Stimulated activated CD4-positive, alpha-beta T cell treated with anti-CD3 and anti-CD28 coated beads, Interleukin-1b, Interleukin-23, amount 100 ng/mL, for 4 hours (primary cell): Measurements from ENCODE around the gene BRIP1.
"Not testable (repeated sequence)": the region's sequence is repeated elsewhere in the genome, so short reads cannot be mapped to it uniquely, and the experiment has no call there.

Experiments
- DNase-seq, 2 donors: peaks; one replicate each; pipeline ENCODE4 v3.0.0-alpha.2; 2020; ENCODE audit warnings: low read depth in 2 of 2

Gene BRIP1

DNA sequence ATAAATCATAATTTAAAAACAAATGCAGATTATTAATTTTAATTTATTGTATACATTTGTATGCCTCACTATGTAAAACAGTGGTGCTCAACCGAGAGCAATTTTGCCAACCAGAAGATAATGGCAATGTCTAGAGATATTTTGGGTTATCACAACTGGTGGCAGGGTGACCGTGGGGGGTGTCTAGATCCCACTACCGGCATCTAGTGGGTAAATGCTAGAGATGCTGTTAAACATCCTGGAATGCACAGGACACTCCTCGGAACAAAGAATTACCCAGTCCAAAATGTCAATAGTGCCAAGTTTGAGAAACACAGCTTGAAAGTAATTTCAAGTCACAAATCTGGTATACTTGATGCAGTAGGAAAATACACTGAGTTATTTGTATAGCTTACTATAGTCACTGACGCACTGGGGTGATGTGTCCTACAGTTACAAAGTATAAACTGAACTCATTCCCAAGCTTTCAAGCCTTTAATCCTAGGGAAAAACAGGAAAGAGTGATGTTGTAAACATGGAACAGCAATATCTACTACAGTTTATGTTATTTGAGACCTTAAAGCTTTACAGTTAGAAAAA, 133.5 kb downstream of the BRIP1 start:
- no peak for DNase-seq

DNA sequence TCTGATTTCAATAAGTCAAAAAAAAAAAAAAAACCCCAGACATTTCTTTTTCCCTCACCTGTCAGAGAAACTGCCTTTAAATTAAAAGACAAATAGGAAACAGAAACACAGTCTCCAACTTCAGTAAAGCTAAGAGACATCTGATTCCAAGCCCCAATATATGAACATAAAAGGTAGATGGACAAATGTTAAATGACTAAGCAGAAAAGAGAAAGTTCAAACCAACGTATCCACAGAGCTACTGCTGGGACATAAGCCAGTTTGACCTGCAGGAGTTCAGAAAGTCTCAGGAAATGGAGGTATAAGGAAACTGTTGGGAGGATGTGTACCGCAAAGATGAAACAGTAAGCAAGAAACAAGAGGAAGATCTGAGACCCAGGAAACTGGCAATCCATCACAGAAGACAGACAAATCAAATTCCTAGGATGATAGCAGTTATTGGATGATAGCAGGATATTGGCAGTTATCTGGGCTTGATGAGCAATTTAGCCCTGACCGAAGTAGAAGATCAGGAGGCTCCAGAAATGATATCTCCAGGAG, 135.0 kb downstream of the BRIP1 start:
- DNase-seq = no peak

DNA sequence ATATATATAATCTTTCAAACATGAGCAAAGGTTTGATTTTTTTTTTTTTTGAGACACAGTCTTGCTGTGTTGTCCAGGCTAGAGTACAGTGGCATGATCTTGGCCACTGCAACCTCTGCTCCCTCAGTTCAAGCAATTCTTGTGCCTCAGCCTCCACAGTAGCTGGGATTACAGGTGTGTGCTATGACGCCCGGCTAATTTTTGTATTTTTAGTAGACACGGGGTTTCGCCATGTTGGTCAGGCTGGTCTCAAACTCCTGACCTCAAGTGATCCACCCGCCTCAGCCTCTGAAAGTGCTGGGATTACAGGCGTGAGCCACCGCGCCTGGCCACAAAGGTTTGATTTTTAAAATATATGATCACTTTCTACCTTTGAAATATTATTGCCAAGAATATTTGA, 135.5 kb downstream of the BRIP1 start:
- not testable (repeated sequence) for DNase-seq

DNA sequence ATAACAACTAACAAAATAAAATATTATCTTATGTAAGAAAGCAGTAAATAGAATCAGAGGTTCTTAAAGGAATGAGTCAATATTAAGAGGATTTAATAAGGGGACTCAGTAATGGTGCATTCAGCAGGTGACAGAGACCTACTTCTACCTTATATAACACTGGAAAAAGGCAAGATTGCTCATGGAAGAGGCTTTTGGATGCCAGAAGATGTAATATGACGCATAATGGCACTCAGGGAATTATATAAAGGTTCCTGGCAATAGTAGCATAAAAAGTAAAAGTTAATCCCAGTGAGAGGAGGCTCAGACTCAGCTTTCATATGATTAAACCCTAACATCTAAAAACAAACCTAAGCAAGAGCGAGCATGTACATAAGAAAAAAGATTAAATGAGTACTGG, 136.4 kb downstream of the BRIP1 start:
- no peak for DNase-seq

DNA sequence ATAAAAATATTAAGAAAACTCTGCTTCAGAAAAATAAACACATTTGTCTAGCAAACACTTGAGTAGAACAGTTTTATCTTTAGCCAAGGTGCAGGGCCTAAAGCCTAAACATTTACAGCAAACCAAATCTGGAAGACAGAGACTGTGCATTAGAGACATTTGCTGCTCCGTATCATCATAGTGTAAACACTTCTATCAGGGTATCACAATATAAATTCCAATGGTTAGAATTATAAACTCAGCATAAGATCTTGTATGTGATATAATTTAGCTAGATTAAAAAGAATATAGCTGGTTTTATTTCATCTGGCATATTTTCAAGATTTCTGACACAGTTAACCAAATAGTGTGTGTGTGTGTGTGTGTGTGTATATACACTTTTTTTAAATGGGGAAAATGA, 138.6 kb downstream of the BRIP1 start:
- no peak for DNase-seq

DNA sequence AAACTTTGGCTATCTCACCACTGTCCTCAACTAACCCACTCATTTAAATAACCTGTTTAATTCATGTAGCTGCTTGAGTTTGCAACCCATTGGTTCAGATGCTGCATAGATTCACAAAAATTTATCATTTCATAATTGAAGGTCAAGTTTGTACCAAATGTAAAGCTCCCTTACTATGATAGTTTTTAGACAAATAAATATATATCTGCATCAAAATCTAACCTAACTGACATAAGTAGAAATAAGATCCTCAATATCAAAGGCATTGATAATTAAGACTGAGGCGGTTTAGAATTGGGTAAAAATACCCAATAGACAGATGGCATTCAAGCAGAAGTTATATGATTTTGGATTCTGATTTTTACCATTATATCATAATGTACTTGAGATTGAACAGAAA, 139.4 kb downstream of the BRIP1 start:
- DNase-seq = no peak

DNA sequence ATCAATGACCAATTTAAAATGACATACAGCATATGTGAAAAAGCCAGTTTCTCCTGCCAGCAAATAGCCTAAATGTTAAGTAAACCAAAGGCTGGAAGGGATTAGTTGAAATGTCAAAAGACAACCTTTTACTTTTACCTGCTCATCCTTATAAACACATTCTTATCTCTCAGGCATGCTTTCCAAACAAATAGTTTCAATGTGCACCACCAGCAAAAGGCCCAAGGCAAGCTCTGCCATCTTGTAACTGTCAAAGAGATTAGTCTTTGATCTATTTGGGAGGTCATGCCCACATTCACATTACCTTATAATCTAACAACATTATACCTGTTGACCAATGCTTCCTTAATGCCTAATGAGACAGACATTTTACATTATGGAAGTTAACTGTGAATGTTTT, 140.1 kb downstream of the BRIP1 start:
- no peak for DNase-seq

DNA sequence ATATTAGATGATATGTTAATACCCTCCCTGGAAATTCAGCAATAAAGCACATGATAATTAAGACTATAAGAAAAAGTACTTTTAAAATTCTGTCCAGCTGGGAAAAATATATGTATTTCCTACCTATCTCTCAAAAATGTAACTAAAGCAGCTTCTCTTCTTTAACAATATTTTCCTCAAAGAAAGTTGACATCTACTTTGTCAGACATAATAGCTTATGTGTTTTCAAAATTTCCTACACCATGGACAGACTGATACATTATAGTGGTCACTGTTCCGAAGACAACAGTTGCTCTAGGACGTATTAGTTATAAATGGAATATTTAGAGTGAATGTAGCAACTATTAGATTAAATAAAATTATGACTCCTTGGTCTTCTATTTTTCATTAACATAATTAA, 140.9 kb downstream of the BRIP1 start:
- DNase-seq = no peak

DNA sequence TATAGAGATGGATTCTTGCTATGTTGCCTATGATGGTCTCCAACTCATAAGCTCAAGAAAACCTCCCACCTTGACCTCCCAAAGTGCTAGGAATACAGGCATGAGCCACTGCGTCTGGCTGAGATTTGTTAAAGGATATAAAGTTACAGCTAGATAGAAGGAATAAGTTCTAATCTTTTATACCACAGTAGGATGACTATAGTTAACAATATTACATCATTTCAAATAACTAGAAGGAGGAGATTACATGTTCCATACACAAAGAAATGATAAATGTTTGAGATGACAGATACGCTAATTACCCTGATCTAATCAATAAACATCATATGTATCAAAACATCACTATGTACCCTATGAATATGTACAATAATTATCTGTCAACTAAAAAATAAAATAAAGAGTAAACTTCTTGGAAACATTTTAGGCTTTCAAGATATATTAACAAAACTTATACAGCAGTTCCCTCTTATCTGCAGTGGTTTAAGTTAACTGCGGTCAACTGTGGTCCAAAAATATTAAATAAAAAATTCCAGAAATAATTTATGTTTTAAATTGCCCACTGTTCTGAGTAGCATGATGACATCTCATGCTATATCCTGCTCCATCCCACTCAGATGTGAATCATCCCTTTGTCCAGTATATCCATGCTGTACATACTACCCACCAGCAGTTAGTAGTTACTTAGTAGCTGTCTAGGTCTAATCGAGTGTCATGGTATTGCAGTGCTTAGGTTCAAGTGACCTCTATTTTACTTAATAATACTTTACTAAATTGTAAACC, 143.1 kb downstream of the BRIP1 start:
- DNase-seq = no peak

DNA sequence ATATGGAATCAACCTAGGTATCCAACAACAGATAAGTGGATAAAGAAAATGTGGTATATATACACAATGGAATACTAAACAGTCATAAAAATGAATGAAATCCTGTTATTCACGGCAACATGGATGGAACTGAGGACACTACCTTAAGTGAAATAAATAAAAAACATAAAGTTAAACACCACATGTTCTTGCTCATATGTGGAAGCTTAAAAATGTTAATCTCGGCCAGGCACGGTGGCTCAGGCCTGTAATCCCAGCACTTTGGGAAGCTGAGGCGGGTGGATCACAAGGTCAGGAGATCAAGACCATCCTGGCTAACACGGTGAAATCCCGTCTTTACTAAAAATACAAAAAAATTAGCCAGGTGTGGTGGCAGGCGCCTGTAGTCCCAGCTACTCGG, 144.1 kb downstream of the BRIP1 start:
- DNase-seq = not testable (repeated sequence)

DNA sequence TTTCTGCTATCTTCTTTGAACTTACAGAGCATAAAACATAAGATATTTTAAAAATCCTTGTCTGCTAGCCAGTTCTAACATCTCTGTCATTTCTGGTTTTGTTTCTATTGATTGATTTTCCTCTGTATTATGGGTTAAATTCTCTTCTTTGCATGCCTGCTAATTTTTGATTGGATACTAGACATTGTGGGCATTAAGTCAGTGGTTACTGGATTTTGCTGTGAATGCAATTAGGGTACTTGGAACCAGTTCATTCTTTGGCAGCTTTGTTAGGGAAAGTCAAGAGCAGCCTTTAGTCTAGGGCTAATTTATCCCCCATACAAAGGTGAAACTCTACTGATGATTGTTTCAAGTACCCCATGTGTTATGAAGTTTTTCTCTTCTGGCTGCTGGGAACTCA, 145.3 kb downstream of the BRIP1 start:
- no peak for DNase-seq

DNA sequence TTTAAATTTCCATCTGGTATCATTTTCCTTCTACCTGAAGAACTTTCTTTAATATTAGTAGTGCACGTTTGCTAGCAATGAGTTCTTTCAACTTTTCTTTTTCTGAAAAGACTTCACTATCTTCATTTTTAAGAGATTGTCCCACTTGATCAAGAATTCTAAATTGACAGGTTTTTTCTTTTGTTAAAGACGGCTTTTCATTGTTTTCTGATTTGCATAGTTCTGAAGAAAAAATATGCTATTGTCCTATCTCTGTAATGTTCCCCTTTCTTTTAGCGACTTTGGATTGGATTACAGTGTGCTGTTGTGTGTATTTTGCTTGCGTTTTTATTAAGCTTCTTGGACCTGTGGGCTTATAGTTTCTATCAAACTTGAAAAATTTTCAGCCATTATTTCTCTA, 146.0 kb downstream of the BRIP1 start:
- no peak for DNase-seq

DNA sequence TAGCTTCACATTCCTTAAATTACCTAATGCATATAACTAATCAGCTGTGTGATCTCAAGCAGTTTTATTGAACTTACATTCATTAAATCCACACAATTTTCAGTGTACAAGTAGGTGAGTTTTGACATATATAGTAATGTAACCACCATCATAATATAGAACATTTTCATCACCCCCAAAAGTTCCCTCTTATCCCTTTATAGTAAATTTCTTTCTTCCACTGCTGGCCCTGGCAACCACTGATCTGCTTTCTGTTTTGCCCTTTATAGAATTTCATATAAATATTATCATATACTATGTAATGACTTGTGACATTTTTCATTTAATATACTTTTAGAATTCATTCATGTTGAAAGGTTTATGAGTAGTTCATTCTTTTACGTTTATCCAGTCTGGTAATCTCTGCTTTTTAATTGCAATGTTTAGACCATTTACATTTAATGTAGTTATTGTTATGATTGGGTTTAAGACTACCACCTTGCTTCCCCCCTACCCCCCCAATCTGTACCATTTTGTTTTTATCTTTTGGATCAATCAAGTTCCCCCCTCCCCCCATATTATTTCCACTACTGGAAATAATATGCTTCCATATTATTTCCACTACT, 147.0 kb downstream of the BRIP1 start:
- no peak for DNase-seq

DNA sequence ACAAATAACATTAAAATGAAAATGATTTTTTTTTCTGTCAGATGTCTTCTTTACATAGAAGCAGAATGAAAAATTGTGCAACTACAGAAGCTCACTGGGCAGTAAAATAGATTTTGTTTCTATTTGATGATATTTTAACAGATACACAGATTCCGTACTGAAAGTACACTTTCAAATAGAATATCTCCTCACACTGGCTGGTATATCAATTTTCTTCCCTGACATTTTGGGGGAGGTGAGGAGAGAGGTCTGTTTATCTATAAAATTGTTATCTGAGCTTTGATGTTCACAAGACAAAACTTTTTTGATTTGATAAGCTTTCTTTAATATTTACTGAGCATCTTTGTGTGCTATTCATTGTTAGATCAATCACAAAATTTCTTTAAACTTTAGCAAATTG, 148.0 kb downstream of the BRIP1 start:
- DNase-seq = no peak

DNA sequence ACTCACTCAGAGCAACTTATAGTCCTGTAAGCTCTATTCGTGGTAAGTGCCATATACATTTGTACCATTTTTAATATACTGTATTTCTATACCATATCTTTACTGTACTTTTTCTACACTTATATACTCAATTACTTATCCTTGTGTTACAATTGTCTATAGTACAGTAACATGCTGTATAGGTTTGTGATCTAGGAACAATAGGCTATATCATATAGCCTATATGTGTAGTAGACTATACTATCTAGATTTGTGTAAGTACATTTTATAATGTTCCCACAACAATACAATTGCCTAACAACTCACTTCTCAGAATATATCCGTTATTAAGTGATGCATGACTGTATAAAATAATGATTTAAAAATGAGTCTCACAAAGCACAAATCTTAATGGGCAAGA, 149.0 kb downstream of the BRIP1 start:
- no peak for DNase-seq

DNA sequence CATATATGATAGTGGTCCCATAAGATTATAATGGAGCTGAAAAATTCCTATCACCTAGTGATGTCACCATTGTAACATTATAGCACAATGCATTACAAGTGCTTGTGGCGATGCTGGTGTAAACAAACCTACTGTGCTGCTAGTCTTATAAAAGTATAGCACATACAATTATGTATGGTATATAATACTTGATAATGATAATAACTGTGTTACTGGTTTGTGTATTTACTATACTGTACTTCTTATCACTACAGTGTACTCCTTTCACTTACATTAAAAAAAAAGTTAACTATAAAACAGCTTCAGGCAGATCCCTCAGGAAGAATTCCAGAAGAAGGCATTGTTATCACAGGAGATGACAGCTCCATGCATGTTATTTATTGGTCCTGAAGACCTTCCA, 150.3 kb downstream of the BRIP1 start:
- DNase-seq = no peak

DNA sequence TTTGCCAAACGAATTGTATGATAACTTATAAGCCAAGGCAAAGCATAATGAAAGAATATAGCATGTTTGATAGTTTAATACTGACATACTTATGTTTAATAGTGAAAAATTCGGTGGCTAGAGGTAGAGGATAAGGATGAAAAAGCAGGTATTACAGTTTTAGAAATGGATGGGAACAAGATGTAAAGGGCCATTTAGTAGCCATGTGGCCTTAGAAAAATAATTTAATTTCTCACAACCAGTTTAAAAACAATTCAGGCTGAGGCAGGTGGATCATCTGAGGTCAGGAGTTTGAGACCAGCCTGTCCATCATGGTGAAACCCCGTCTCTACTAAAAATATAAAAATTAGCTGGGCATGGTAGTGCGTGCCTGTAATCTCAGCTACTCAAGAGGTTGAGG, 152.8 kb downstream of the BRIP1 start:
- no peak for DNase-seq

DNA sequence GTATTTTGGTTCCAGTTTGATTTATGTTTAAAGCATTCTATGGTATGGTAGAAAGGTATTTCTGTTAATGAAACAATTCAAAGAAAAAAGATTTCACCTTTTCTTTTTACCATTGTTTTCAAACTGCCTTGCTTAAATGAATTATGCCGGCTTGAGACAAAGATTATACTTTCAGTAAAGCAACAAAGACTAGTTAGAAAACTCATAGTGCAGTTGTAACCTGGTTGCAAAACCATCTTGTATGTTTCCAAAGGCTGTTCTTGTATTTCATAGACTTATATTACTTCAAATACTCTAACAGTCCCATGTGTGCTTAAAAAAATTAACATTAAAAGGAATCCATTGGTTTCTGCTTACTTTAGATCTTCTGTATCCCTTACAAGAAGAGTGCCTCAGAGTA, 153.8 kb downstream of the BRIP1 start:
- DNase-seq = no peak

DNA sequence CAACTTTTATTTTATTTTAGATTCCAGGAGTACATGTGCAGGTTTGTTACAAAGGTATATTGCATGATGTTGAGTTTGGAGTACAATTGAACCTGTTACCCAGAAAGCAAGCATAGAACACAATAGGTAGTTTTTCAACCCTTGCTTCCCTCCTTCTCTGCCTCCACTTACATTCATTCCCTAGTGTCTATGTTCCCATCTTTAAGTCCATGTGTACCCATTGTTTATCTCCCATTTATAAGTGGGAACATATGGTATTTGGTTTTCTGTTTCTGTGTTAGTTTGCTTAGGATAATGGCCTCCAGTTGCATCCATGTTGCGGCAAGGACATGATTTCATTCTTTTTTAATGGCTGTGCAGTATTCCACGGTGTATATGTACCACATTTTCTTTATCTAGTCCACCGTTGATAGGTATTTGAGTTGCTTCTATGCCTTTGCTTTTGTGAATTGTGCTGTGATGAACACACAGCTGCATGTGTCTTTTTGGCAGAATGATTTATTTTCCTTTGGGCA, 158.3 kb downstream of the BRIP1 start:
- no peak for DNase-seq

DNA sequence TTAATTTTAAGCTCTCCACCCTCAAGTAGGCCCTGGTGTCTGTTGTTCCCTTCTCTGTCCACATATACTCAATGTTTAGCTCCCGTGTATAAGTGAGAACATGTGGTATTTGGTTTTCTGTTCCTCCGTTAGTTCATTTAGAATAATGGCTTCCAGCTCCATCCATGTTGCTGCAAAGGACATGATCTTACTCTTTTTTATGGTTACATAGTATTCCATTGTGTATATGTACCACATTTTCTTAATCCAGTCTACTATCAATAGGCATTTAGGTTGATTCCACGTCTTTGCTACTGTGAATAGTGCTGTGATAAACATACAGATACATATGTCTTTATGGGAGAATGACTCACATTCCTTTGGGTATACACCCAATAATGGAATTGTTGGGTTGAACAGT, 160.9 kb downstream of the BRIP1 start:
- DNase-seq = no peak

DNA sequence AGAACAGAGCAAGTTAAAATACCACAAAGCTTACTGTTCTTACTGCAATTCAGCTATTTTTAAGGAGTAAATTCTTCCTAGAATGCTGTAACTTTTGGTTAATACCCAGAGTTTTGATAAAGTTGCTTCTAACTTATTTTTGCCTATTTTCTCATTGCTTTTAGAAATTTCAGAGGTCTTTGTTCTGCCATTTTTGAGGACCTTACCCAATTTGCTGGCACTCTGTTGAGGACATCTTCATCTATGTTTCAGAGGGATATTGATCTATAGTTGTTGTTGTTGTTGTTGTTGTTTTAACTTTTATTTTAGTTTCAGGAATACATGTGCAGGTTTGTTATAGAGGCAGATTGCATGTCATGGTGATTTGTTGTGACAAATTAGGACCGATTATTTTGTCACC, 161.3 kb downstream of the BRIP1 start:
- no peak for DNase-seq

DNA sequence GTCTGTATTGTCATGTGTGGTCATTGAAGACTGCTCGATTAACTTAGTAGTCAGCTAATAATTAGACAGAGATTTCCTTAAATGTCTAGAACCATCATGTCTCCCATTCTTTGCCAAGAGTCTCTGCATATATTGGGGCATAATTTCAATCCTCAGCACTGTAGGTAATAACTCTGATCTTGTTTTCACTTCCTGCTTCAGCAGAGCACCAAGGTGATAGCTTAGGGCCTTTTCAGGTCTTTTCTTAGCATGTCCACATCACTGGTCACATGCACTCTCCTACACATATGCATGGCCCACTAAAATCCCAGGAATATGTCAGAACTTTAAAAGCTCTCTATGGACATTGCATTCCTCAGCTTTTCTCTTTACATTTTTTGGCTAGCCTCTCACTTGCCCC, 162.0 kb downstream of the BRIP1 start:
- DNase-seq = no peak

DNA sequence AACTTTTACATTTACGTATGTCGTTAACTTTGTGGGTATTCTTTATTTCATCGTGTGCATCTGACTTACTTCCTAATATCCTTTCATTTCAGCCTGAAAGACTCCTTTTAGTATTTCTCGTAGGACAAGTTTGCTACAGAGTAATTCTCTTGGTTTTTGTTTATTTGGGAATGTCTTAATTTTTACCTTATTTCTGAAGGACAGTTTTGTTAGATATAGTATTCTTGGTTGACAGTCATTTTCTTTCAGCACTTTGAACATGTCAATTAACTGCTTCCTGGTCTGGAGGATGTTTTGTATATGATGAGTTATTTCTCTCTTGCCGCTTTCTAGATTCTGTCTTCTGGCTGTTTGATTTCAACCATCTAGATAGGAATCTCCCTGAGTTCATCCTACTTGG, 163.1 kb downstream of the BRIP1 start:
- DNase-seq = no peak
